Measurements from ENCODE around the gene CANT1.
A peak's percentile ranks its signal among the peaks of the same experiment; 100 is the strongest.

The CANT1 gene

DNA sequence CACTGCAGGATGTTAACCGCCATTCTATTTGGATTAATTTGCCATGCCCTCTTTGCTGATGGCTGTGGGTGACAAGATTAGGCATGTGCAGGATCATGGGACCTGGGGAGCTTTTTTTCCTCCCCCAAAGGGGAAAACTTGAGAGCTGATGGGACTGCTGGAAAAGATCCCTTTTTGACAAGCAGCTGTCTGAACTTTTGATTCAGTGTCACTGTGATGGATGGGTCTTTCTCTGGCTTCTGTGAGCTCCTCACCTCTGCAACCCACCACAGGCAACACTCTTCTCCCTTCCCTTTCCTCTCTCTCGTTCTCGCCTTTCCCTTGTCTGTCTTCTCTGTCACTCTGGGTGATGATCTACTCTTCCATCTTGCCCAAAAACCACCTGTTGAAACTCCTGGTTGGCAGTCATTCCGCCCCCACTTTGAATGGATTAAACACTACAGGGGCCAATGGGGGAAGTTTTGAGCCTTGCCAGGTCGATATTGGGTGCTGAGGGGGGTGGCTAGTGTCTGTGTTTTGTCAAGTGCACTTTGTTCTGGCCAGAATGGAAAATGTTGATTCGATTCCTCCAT, 3.1 kb upstream of the CANT1 start:
- DNase-seq (ENCODE audit: insufficient read length, low spot score) (no peak), FAIRE-seq (no peak)

DNA sequence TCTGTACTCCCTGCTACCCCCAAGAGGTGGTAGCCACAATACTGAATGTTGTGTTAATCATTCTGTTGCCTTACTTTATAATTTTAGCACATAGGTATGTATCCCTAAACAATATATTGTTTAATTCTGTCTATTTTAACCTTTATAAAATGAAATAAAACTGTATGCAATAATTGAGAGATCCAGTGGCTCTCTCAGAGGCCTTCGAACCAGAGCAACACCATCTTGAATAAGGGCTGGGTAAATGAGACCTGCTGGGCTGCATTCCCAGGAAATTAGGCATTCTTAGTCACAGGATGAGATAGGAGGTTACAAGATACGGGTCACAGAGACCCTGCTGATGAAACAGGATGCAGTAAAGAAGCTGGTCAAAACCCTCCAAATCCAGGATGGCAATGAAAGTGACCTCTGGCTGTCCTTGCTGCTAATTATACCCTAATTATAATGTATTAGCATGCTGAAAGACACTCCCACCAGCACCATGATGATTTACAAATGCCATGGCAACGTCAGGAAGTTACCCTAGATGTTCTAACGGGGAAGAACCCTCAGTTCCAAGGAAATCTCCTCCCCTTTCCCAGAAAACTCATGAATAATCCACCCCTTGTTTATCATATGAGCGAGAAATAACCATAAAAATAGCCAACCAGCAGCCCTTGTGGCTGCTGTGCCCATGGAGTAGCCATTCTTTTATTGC, 2.0 kb upstream of the CANT1 start:
- DNase-seq (ENCODE audit: insufficient read length, low spot score) (no peak), FAIRE-seq (no peak)

DNA sequence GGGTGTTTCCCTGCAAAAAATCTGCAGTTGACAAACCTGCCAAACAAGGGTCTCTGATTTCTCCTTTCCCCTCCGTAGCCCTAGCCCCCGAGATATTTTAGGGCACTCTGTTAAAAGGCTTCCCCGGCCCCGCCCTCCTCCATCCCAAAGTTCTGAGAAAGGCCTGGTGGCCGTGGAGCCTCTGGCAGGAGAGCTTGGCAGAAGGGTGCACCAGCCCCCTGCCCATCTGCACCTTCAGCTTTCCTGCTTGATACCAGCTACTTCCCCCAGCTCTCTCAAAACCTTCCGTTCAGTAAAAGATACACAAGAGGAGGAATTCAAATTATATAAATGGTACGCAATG, 711 bp upstream of the CANT1 start:
- FAIRE-seq, result no peak
- DNase-seq (ENCODE audit: insufficient read length, low spot score), result no peak

DNA sequence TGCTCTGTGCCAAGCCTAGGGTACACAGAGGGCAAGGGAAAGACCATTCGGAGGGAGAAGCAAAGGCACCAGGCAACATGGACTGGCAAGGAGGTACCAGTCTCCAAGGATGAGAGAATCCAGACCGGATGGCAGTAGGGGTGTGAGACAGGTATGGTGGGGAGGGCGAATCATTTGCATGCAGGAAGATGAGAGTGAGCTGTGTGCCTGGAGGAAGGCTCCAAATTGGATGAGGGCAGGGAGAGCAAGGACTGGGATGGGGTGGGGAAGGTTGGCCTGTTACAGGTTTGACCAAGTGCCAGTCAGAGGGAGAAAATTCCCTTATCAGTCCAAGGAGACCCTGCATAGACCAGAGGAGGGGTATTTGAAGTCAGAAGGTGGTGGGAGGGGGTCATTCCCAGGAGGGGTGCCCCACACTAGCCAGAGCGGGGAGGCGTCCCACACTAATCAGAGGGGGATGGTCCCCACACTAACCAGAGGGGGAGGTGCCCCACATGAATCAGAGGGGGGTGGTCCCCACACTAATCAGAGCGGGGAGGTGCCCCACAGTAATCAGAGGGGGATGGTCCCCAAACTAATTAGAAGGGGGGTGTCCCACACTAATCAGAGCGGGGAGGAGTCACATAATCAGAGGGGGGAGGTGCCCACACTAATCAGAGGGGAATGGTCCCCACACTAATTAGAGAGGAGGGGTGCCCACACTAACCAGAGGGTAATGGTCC, 737 bp downstream of the CANT1 start:
- DNase-seq (ENCODE audit: insufficient read length, low spot score), result no peak
- FAIRE-seq, result peak; percentile 40

GRCh38 chr17:79007504-79008381, 1.8 kb downstream of the CANT1 start:
- DNase-seq (ENCODE audit: insufficient read length, low spot score), result no peak
- no peak for FAIRE-seq

- no peak for FAIRE-seq
- no peak for DNase-seq (ENCODE audit: insufficient read length, low spot score)
Measured at GRCh38 chr17:79006794-79007503, 2.6 kb downstream of the CANT1 start.

- no peak for DNase-seq (ENCODE audit: insufficient read length, low spot score)
- FAIRE-seq, result no peak
Measured at GRCh38 chr17:79006046-79006445, 3.5 kb downstream of the CANT1 start.

GRCh38 chr17:79005063-79005861, 4.3 kb downstream of the CANT1 start:
- FAIRE-seq (no peak), DNase-seq (ENCODE audit: insufficient read length, low spot score) (no peak)

DNA sequence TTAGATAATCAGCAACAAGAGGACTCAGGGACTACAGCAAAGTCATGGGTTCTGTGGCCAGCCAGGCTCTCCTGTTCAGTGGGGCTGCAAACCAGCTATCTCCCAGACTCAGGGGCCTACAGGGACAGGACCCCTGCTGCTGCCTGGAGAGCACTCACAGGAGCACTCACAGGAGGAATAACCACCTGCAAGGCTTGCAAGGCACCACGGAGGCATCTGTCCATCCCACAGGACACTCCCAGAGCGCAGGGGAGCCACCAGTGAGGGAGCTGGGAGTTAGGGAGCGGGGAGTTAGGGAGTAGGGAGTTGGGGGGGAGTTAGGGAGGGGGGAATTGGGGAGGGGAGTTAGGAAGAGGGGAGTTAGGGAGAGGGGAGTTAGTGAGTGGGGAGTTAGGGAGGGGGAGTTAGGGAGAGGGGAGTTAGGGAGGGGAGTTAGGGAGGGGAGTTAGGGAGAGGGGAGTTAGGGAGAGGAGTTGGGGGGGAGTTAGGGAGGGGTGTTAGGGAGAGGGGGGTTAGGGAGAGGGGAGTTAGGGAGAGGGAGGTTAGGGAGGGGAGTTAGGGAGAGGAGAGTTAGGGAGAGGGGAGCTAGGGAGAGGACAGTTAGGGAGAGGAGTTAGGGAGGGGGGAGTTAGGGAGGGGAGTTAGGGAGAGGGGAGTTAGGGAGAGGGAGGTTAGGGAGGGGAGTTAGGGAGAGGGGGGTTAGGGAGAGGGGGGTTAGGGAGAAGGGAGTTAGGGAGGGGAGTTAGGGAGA, 5.7 kb downstream of the CANT1 start:
- no peak for DNase-seq (ENCODE audit: insufficient read length, low spot score)
- FAIRE-seq, result no peak

- DNase-seq (ENCODE audit: insufficient read length, low spot score) (no peak), FAIRE-seq (no peak)
Measured at GRCh38 chr17:79002796-79003593, 6.6 kb downstream of the CANT1 start.

GRCh38 chr17:79002291-79002690, 7.3 kb downstream of the CANT1 start:
- no peak for FAIRE-seq
- DNase-seq (ENCODE audit: insufficient read length, low spot score), result no peak

DNA sequence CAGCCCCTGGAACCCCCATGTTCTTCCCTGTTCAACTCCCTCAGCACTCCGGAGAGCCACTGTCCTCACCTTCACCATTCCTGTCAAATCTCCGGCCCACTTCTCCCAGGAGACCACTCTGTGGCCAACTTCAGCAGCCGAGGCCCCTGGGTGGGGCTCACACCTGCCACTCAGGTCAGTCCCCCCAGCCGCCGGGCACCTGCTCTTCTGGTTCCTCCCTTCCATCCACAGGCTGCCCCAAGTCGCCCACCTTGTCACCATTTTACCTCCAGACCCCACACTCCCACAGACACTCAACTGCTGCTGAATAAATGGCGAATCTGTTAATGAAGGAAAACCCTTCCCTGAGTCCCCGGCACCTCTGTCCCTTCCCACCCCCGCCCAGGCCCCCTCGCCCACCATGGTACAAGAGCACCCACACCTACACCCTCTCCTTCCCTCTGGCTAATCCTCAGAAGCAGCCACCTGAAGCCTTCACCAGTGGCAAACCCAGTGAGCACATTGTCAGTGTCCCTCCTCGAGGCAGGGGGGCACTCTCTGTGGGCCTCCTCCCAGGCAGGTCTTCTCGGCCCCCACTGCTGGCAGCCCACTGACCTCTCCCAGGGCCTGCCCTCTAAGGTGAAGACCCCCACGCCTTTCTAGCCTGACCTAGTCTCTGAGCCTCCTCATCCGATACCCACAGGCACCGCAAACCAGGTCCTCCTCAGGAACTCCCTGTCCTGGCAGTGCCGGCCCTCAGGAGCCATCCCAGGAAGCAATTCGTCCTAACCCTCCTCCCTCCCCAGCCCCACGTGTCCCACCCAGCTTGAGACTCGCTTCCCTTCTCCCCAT, 8.2 kb downstream of the CANT1 start:
- no peak for FAIRE-seq

DNA sequence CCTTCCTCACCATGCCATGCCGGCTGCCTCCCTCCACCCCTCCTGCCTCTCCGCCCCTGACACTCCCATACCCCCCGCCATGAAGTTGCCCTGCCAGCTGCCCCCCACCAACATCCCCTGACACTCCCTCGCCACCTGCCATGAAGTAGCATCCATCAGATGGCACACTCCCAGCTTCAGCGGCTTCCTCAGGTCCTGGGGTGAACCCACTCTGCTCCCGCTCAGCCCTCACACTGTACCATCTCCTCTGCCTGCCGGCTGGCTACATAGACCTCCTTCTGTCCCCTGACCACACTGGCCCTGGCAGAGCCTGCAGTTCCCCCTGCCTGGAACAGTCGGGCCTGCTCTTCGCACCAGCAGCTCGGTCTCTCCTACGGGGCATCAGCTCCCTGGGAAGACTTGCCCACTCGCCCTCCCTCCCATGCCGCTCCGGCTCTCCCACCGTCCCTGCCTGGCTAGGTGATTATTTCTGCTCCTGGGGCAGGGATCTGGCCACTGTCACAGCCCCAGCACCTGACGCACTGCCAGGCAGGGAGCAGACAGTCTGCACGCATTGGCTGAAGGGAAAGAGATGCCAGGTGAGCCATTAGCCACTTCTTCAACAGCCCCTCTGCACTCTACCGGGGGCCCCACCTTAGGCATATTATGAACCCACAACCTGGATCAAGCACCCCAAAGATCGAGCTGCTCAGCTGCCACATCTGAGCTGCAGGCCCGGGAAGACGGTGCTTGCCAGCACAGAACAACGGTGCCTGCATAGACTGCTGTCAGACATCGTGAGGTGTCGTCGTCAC, 9.0 kb downstream of the CANT1 start:
- no peak for DNase-seq (ENCODE audit: insufficient read length, low spot score)
- FAIRE-seq, result no peak

More for the DNA sequence above, 8.2 kb downstream of the CANT1 start:
- no peak for DNase-seq (ENCODE audit: insufficient read length, low spot score)

DNA sequence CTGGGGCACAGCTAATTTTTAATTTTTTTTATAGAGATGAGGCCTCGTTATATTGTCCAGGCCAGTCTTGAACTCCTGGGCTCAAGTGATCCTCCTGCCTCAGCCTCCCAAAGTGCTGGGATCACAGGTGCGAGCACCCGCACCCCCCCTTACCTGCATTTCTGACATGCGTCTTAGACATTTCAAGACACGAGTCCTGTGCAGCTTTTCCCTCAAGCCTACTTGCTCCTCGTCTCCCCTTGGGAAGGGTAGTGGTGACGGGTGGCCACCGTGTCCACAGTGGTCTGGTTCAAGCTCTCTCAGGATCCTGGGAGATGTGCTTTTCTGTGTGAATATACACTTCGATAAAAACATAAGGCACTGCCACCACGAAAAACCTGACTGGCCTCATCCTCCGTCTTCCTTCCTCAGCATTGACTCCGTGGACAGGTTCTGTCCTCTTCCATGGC, 9.6 kb downstream of the CANT1 start:
- FAIRE-seq, result no peak
- DNase-seq (ENCODE audit: insufficient read length, low spot score), result no peak

- no peak for DNase-seq (ENCODE audit: insufficient read length, low spot score)
Measured at GRCh38 chr17:78999056-78999768, 10.4 kb downstream of the CANT1 start.

More at GRCh38 chr17:78999056-78999768, 10.4 kb downstream of the CANT1 start:
- no peak for FAIRE-seq

Measured in GM19239 (cell line).